Measurements from ENCODE around the gene UNC50.

UNC50 gene

DNA sequence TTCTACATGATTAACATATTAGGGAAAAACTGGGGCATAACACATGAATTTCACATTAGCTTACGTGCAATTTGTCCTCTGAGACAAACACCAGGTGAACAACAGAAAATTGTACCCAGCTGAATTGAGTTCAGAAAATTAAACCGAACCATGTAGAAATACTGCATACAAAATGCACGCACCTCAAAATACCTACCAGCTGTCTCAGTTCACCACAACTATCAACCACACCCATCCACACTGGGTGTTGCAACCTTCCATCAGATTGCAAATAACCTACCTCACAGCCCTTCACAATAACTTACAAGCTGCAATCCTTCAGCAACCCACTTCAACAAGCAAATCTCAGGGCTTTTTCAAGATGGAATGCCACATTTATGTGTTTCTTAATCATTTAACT, 55.9 kb downstream of the UNC50 start:
- FAIRE-seq (no peak), DNase-seq (ENCODE audit: low spot score) (no peak)

- DNase-seq (ENCODE audit: low spot score): no peak
- no peak for FAIRE-seq
Measured at GRCh38 chr2:98665677-98666076, 57.3 kb downstream of the UNC50 start.

All from RCC 7860 (cell line).